Choroid plexus epithelial cell (primary cell): ENCODE measurements around the gene SEC23B.
A peak's percentile ranks its signal among the peaks of the same experiment; 100 is the strongest.

ENCODE experiments used
- DNase-seq: peaks from one replicate; pipeline ENCODE4 v3.0.0-alpha.2; 2010; ENCODE audit warnings: low read depth
- H3K4me3 ChIP-seq: 2 replicates; pipeline ENCODE4 v1.5.1; 2011; ENCODE audit warnings: low read depth, mild to moderate bottlenecking, control low read depth, low read length, moderate library complexity
- CTCF ChIP-seq: conservative IDR thresholded peaks from 2 replicates; pipeline ENCODE4 v1.5.1; 2011; ENCODE audit warnings: low read depth, mild to moderate bottlenecking, control low read depth, inconsistent platforms, low read length, moderate library complexity

Gene SEC23B

GRCh38 chr20:18587665-18588573 lies 80.2 kb downstream of the SEC23B start, which contains the start of gene DTD1:
TSS of gene DTD1 (plus strand) at chr20:18588054. CDS start at chr20:18588073, 19 bp downstream.
- H3K4me3 ChIP-seq: peak within 1 kb of the TSS; percentile 79
- peak; percentile 57 for TF ChIP-seq CTCF
- DNase-seq: peak; percentile 90

GRCh38 chr20:18588574-18588933 lies 80.8 kb downstream of the SEC23B start:
- TF ChIP-seq CTCF: no peak
- peak overlapping the region; percentile 79 for H3K4me3 ChIP-seq
- no peak for DNase-seq

- no peak for TF ChIP-seq CTCF
- peak; percentile 8 for DNase-seq
- no peak overlapping the region for H3K4me3 ChIP-seq
Observed at GRCh38 chr20:18589941-18590674, 82.4 kb downstream of the SEC23B start.

GRCh38 chr20:18596270-18596669 lies 88.5 kb downstream of the SEC23B start:
- DNase-seq: no peak
- H3K4me3 ChIP-seq: no peak overlapping the region
- TF ChIP-seq CTCF: no peak

GRCh38 chr20:18609741-18610140 lies 102.0 kb downstream of the SEC23B start:
- TF ChIP-seq CTCF: no peak
- no peak overlapping the region for H3K4me3 ChIP-seq
- no peak for DNase-seq
